Measurements from ENCODE around the gene RNF126.

RNF126 gene

GRCh38 chr19:648305-648704 lies 14.7 kb downstream of the RNF126 start:
- in situ Hi-C loops (cut with MboI; ENCODE audit: low sequenced_read_pairs), result no loop called here

DNA sequence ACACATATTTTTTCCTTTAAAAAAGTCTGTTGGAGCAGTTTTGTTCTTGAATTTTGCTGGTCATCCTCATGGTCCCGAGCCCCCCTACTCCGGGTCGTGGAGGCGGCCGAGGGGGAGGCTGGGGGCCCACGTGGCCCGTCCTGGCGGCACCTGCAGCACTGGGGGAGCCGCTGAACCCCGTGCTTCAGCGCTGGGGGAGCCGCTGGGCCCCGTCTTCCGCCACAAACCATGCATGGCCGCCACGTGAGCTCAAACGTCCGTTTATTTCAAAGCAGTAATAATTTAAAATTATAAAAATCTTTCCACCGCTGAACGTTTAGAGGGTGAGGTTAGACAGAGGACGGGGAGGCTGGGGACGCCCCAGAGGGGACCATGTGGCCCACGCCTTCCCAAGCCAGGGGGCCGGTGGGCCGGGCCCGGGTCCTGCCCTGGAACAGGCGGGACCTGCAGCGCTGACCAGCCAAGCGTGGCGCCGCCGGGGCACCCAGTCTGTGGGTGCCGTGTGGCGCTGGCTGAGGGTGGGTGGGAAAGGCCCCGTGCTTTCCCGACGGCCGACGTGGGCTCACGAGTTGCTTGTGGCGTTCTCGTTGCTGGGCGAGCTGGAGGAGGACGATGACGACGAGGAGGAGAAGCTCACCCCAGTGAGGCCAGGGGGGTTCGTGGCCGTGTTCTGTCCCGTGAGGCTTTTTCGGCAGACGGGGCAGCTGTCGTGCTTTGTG lies 15.3 kb downstream of the RNF126 start:
- in situ Hi-C loops (cut with MboI; ENCODE audit: low sequenced_read_pairs), result no loop called here

DNA sequence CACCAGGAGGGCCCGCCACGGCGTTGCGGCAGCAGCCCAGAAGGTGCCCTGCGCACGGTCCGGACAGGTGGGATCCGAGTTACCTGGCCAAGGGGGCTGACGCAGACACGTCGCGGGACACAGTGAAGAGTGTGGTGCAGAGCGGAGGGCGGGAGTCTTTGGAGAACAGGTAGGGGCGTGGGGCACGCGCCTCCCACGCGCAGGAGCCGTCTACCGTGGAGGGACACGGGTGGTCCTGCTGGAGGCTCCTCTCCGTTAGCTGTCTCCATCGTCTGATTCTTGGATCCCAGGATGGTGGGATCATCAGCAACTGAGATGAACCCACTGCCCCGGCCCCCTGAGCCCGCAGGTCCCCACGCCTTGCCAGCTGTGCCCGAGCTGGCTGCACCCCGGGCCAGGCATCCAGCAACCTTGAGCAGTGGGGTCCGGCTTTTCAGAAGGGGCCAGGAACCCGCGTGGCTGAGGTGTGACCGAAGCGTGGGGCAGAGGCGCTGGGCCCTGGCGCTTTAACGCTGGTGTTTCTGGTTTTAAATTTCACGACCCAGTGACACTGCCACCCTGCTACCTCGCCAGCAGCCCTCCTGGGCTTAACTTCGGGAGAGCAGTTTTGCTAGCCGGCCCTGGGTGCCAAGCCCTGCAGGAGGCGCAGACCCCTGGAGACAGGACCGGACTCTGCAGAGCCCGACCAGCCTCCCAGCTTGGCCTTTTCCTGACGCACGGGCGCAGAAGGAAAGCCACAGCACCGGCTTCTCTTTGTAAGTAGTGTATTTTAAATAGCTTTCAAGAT lies 16.0 kb downstream of the RNF126 start:
- in situ Hi-C loops (cut with MboI; ENCODE audit: low sequenced_read_pairs), result no loop called here

DNA sequence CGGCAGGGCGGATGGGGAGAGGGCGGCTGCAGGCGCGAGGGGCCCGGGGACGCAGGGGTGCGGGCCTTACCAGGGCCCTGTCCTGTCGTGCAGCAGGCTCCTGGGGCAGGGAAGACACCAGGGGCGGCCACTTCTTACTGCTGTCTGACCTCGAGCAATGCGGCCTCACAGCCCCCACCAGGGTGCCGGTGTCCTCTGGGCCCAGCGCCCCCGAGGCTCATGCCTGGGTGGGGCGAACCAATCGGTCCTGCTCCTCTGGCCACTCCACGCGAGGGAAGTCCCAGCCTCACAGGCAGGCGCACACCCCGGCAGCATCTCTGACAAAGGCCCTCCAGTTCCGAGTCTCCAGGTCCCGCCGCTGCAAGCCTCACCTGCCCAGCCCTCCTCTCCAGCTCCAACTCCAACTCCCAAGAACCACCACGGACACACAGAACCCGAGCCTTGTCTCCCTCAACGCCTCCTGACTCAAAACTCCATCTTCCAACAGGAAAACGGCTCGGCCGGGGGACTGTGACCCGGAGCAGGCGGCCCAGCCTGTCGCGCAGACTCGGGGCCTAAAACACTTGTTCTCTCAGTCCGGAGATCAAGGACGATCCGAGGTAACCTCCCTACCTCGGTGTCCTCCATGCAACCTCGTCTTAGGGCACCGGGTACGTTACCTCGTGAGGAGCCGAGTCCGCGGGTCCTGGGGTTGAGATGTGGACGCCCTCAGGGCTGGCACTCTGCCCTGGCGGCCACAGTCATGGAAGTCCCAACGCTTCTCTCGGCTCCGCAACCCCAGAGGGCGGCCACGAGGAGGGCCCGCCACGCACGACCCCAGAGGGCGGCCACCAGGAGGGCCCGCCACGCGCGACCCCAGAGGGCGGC lies 16.9 kb downstream of the RNF126 start:
- in situ Hi-C loops (cut with MboI; ENCODE audit: low sequenced_read_pairs), result no loop called here

GRCh38 chr19:644789-645188 lies 18.2 kb downstream of the RNF126 start:
- in situ Hi-C loops (cut with MboI; ENCODE audit: low sequenced_read_pairs), result no loop called here

DNA sequence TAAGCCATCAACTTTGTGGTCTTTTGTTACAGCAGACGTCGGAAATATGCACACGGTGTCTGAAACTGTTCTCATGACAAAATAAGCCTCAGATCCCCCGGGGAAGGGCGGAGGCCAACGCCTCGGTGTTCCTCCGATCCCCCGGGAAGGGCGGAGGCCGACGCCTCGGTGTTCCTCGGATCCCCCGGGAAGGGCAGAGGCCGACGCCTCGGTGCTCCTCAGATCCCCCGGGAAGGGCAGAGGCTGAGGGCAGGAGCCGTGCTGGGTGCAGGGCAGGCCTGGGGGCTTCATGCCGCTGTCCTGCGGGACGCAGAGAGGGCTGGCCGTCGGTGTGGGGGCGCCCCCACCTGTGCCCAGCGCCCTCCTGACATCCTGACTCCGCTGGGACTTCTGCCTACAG lies 18.7 kb downstream of the RNF126 start:
- in situ Hi-C loops (cut with MboI; ENCODE audit: low sequenced_read_pairs), result no loop called here

GRCh38 chr19:643736-644135 lies 19.3 kb downstream of the RNF126 start:
- in situ Hi-C loops (cut with MboI; ENCODE audit: low sequenced_read_pairs), result no loop called here

DNA sequence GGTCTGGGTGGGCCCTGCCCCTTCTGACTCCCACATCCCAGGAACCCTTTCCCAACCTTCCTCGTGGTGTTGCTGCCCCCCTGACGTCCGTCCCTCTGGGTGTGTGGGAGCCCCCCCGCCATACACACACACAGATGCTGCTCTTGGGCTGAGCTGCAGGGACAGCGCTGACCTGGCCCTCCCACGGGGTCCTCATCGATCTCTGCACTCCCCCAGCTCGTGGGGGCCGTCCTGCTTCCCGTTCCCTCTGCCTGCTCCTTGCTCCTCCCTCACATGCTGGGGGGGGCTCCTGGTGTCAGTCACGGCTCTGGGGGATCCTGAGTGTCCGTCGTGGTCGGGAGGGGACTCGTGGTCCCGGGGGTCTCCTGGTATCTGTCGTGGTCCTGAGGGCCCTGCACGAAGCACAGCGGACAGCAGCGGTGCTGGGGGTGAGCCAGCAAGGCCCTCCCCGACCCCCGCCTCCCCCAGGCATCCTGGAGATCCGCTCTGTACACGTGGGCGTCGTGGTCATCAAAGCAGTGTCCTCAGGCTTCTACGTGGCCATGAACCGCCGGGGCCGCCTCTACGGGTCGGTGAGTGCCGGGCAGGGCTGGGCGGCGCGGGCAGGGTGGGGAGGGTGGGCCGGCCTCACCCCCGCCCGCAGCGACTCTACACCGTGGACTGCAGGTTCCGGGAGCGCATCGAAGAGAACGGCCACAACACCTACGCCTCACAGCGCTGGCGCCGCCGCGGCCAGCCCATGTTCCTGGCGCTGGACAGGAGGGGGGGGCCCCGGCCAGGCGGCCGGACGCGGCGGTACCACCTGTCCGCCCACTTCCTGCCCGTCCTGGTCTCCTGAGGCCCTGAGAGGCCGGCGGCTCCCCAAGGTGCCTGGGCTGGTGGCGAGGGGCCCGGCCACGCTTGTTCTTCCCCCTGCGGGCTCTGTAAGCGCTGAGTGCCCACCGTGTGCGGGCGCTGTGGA lies 20.0 kb downstream of the RNF126 start:
- in situ Hi-C loops (cut with MboI; ENCODE audit: low sequenced_read_pairs), result no loop called here

- in situ Hi-C loops (cut with MboI; ENCODE audit: low sequenced_read_pairs), result no loop called here
Measured at GRCh38 chr19:641702-642101, 21.3 kb downstream of the RNF126 start.

DNA sequence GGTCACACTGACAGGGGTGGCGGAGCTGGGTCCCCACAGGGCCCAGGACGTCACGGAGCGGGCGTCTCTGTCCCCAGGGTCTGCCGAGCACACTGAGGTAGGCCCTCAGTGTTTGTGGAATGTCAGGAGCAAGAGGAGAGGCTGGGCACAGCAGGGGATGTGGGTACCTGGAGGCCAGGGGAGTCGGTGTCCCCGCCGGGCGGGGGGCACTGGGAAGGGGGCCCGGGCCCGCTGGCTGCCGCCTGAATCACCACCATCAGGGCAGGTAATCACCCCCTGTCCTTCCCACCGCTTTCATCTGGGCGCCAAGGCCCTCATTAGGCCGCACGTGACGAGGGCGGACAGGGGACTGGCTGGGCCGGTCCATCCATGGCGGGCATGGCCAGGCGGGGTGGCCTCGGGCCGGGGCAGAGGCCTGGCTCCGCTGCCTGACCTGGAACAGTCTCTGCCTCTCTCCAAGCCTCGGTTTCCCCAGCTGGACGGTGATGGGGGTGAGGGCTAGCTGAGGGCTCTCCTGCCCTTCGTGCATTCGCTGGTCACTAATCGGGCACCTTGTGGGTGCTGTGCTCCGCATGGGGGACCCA lies 22.3 kb downstream of the RNF126 start:
- in situ Hi-C loops (cut with MboI; ENCODE audit: low sequenced_read_pairs), result no loop called here

DNA sequence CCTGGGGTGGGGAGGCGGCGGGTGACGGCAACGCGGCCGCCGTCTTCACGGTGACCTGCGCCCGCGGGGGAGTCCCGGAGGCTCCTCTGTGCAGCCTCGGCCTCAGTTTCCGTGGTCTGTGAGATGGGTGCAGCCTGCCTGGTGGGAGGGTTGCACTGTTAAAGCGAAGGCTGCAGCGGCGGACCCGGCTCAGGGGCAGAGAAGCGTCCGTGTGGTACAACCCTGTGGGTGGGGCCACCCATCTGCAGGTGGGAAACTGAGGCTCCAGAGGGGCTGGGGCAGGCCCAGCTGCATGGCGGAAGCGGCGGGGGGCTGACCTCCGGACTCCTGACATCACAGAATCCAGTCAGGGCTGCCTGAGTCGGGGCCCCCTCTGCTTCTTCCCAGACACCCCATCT lies 22.9 kb downstream of the RNF126 start:
- in situ Hi-C loops (cut with MboI; ENCODE audit: low sequenced_read_pairs), result no loop called here

DNA sequence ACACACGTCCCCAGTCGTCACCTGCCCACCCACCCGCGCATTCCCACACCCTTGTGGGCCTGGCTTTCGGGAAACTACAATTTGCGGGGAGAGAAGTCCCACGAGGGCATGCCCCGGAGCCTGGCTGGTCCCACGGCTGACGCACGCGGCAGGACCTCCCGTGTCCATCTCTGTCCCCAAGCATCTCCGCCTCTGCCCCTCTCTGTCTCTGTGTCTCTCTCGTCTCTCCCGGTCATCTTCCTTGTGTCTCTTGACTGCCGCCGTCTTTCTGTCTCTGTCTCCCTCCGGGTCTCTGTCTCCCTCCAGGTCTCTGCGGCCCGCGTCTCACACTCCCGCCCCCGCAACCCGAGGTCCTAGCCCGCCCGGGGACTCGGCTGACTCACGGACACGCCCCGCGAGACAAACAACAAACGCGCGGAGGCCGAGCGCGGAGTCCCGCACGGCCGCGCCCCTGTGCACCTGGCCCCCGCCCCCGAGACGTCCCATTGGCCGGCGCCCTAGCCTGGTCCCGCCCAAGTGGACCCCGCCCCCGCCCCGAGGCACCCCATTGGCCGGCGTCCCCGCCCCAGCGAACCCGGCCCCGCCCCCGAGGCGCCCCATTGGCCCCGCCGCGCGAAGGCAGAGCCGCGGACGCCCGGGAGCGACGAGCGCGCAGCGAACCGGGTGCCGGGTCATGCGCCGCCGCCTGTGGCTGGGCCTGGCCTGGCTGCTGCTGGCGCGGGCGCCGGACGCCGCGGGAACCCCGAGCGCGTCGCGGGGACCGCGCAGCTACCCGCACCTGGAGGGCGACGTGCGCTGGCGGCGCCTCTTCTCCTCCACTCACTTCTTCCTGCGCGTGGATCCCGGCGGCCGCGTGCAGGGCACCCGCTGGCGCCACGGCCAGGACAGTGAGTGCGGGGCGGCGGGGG lies 23.5 kb downstream of the RNF126 start, which contains the start of gene FGF22:
Gene FGF22 (plus strand): TSS at position 627 of the 908 bp plus-strand sequence. CDS start 47 bp downstream, at position 674.
- in situ Hi-C loops (cut with MboI; ENCODE audit: low sequenced_read_pairs), result no loop called here

GRCh38 chr19:638906-639252 lies 24.1 kb downstream of the RNF126 start:
- in situ Hi-C loops (cut with MboI; ENCODE audit: low sequenced_read_pairs), result no loop called here

DNA sequence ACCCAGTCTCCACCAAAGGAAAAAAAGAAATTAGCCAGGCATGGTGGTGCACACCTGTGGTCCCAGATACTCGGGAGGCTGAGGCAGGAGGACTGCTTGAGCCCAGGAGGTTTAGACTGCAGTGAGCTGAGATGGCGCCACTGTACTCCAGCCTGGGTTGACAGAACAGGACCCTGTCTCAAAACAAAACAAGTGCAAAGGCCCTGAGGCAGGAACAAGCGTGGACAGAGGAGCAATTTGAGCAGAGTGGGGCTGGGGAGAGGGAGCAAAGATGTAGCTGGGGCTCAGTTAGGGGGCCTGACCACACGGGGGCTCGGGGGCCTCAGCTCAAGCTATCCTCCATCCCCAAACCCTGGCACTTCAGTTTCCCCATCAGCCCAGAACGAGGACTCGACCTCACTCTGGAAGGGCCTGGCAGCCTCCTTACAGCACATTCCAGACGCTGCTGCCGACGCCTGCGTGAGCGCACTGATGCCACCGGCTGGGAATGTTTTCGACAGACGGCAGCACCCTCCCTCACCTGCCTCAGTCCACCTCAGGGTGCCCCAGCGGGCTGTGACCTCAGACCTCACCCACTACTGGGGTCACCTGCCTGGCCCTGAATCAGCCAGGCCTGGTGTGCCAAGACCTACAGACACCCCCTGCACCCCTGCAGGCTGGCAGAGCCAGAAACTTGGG lies 27.9 kb downstream of the RNF126 start:
- in situ Hi-C loops (cut with MboI; ENCODE audit: low sequenced_read_pairs), result no loop called here

GRCh38 chr19:633786-634639 lies 29.0 kb downstream of the RNF126 start:
- in situ Hi-C loops (cut with MboI; ENCODE audit: low sequenced_read_pairs), result no loop called here

DNA sequence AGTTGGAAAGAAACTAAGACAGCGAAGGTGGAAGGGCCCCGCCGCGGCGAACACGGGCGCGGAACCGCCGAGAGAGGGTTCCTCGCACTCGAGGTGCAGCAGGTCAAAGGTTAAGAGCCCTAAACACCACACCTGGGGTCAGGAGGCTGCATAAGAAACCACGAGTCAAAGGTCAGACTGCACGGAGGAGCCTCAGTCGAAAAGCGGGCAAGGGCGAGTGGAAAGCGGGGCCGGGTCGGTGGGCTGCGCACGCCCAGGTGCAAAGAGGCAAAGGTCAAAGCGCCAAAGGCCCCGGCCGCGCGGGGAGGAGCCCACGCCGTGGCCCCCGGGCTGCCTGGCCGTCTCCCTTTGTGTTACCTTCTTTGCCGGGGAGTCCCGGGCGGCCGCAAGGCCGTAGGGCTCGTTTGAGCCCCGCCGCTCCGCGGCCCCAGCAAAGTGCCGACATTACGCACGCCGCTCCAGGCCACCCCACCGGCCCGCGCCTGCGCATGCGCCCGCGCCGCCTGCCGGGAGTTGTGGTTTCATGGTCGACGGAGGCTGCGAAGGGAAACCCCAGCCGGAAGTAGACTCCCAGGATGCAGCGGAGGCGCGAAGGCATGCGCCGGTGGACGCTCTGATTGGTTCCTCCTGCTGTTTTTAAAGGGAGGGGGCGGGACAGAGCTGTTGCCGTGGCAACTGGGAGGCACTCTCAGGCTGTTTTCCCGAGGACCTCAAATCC lies 29.8 kb downstream of the RNF126 start, which contains the start of gene POLRMT:
Gene POLRMT (minus strand): TSS at position 470 of the 718 bp plus-strand sequence. CDS start 25 bp downstream, at position 445.
- in situ Hi-C loops (cut with MboI; ENCODE audit: low sequenced_read_pairs), result no loop called here

Data from HL-60/S4 (cell line).